H7 (cell line): ENCODE measurements around the gene MINDY3. TPM values are rescaled to one million over a fixed set of nuclear protein-coding genes. Genes with fewer than 3 reads are reported as not detected.
A peak's percentile ranks its signal among the peaks of the same experiment; 100 is the strongest.
"Not testable (repeated sequence)": the region's sequence is repeated elsewhere in the genome, so short reads cannot be mapped to it uniquely, and the experiment has no call there.

ENCODE experiments used
- DNase-seq: peaks from one replicate; pipeline ENCODE4 v3.0.0; 2012
- H3K27me3 ChIP-seq: 2 replicates; pipeline ENCODE4 v1.6.0; 2011; ENCODE audit warnings: mild to moderate bottlenecking, low read length; ENCODE audit not compliant: control insufficient read depth, insufficient read depth
- H3K36me3 ChIP-seq: replicated peaks from 2 replicates; pipeline ENCODE4 v1.5.1; 2011; ENCODE audit warnings: low read length; ENCODE audit not compliant: control insufficient read depth, insufficient read depth
- H3K4me3 ChIP-seq: 2 replicates; pipeline ENCODE4 v1.5.1; 2011; ENCODE audit warnings: low read depth, mild to moderate bottlenecking, control low read depth, low read length, moderate library complexity; ENCODE audit not compliant: insufficient read depth
- total RNA-seq: library from RNA; depleted of rRNA; stranded (reverse); fragments of >200 nt; shearing (Covaris generic); gene quantifications from 2 replicates; pipeline ENCODE4 v1.2.3, GENCODE V29; 2014; rRNA removed

The MINDY3 gene
- 11.0 and 11.2 TPM in 2 replicates for total RNA-seq

DNA sequence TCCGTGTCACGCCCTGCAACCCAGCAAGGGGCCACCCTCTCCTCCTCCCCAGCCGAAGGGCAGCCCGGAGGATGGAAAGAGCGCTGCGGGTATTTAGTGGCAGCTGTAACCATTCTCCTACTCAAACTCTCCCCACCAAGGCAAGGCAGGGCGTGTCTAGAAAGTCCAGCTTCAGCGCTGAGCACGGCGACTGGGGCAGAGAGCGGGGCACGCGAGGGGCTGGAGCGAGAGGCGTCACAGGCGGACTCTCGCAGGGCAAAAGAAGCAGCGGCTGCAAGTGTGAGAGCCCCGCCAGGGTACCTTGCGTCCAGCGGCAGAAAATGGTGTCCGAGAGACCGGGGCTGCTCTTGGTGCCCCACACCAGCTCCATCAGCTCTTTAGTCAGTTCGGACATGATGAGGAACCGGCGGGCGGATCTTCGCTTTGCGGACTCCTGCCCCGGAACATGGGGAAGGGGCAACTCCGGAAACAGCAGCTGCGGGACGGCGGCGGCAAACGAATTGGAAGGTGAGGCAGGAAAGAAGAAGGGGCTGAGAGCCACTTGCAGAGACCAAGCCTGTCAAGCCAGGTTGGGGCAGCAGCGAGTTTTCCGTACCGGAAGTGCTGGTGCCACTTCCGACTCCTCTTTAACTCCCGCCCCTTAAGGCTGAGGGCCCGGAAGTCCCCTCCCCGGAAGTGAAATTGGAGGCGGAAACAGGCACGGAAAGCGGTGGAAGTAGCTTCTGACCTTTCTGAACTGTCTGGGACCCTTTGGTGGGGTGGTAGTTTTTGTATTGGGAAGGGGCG is at the start of gene MINDY3:
MINDY3 (minus strand) TSS at position 602 of the 786 bp plus-strand sequence; CDS start at position 394, 208 bp downstream.
- Histone ChIP-seq H3K27me3 (peaks cover 5% of the 10 kb centered on the region), H3K4me3 (peak within 1 kb of the TSS; percentile 96), H3K36me3 (no peaks in the 10 kb centered on the region)
- DNase-seq: peak; percentile 55

DNA sequence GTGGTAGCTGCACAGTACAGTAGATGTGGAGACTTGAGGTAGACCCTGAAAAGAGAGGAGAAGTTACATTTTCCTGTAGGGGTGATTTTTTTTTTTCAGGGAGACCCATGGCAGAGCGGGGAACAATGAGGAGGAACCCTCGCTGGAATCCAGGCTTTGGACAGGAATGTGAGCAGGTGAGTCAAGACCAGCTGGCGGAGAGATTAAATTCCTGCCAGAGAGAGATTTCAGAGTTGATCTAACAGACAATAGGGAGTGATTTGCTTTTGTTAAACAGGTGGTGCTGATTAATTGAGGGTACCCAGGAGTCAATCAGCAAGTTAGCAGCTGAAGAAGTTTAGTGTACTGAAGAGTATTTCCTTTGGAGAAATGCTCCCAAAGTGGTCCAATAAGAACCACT is 41.6 kb upstream of the MINDY3 start:
- Histone ChIP-seq H3K36me3 (no peaks in the 10 kb centered on the region), H3K27me3 (no peaks in the 10 kb centered on the region), H3K4me3 (no peak overlapping the region)
- DNase-seq: peak; percentile 28

DNA sequence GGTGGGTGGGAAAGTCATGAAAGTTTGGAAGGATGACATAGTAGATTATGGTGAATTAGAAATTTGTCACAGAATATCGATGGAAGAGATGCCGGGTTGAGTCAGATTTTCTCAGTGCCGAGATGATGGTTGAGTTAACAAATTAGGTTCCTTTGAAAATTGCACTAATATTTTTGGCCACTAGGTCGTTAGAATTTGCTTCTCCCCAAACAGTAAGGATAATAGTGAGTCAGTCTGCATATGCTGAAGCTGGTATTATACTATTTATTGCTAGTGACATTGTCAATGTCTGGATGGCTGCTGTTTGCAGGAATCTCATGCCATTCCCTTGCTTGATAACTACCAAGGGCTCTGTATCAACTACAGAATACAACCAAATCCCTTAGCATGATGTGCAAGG is 37.7 kb upstream of the MINDY3 start:
- Histone ChIP-seq H3K27me3 (no peaks in the 10 kb centered on the region), H3K36me3 (no peaks in the 10 kb centered on the region), H3K4me3 (no peak overlapping the region)
- DNase-seq: peak; percentile 10

DNA sequence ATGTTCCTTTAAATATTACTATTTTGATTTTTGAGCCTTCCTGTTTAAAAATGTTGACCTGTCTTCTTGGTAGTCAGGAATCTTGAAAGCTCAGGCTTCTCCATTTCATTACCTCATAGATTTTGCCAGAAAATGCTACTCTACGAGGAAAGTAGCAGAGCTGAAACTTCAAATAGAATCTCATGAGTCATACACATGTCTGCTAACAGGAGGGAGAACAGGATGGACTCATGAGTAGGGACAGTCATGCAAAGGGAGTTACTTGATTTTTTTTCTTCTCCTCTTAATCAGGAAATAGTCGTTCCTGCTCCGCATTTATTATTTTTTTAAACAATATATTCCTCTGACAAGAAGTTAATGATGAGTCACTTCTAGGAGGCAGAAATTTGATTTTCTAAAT is 37.0 kb upstream of the MINDY3 start:
- Histone ChIP-seq H3K36me3 (no peaks in the 10 kb centered on the region), H3K4me3 (no peak overlapping the region), H3K27me3 (no peaks in the 10 kb centered on the region)
- no peak for DNase-seq

DNA sequence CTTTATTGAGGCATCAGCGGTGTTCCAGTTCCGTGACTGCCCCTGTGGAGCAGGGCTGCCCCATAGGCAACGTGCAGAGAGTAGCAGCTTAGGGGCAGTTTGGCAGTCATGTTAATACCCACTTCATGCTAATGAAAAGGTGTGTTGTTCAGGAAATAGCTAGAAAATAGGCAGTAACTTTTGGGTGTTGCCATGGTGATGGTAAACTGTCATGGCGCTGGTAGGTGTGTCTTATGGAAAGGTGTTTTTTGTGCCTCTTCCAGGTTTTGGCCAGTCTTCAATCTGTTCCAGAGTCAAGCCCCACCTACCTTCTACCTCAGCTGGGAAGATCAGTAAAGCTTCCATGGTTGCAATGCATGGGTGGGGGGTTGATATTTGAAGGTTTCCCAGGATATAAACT is 36.3 kb upstream of the MINDY3 start:
- DNase-seq: no peak
- Histone ChIP-seq H3K36me3 (no peaks in the 10 kb centered on the region), H3K27me3 (no peaks in the 10 kb centered on the region), H3K4me3 (no peak overlapping the region)

DNA sequence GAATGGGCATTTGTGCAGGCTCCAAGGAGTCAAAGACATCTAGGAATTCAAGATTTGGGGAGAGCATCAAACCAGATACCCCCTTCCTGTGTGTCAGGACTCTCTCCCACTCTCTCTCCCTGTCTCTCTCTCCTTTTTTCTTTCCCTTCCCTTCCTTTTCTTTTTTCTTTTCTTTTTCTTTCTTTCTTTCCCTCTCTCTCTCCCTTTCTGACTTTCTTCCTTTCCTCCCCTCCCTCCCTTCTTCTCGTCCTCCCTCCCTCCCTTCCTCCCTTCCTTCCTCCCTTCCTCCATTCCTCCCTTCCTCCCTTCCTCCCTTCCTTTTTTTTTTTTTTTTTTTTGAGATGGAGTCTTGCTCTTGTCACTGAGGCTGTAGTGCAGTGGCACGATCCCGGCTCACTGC is 24.1 kb upstream of the MINDY3 start:
- DNase-seq: no peak
- no peaks in the 10 kb centered on the region for H3K36me3 ChIP-seq
- H3K4me3 ChIP-seq: no peak overlapping the region
- no peaks in the 10 kb centered on the region for H3K27me3 ChIP-seq

DNA sequence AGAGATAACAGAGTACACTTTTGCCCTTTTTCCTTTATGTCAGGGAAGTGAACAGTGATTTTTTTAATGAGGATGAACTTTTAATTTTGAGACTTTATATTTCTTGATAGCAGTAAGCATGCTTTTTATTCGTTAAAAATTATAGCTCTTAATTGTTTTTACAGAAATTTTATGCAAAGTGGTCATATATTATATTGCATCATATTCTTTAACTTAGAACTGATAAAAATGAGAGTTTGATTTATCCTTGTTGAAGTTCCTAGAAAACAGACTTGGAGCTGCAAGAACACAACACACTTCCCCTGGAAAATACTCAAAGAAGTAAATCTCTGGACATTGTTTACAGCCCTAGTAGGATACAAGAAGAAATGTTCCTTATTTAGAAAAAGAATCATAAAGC is 21.2 kb upstream of the MINDY3 start:
- no peaks in the 10 kb centered on the region for H3K36me3 ChIP-seq
- no peak for DNase-seq
- no peak overlapping the region for H3K4me3 ChIP-seq
- no peaks in the 10 kb centered on the region for H3K27me3 ChIP-seq

DNA sequence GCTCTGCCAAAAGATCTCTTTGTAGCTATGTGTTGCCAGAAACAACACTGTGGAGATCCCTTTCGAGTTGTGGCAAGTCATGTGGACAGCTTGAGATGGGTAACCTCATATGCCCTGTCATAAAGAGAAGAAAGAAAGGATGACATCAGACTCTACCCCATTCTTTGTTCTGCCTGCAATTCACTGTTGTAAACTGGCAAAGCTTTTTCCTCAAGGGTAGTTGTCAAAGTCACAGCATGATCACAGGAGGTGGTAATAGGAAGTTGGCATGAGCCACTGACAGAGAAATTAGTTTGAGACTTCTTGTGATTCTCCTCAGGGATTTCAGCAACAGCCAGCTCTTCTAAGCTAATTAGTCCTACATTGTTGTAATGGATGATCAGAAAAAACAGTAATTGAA is 19.4 kb upstream of the MINDY3 start:
- Histone ChIP-seq H3K27me3 (no peaks in the 10 kb centered on the region), H3K4me3 (no peak overlapping the region), H3K36me3 (no peaks in the 10 kb centered on the region)
- peak; percentile 14 for DNase-seq

DNA sequence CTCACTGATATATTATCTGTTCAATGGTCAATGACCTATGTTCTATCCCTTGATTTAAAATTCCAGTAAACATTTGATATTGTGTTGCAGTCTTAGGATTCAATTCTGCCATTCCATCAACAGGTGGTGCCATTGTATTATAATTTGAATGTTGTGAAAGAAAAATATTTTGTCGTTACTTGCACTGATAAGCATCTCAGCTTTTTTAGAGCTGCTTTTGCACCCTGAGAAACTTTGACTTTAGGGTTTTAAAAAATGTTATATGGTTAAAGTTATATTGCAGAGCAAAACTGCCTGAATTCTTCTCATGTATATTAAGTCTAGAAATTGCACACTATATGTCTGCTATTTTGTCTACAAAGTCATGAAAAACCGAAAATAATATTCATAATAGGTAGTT is 18.8 kb upstream of the MINDY3 start:
- Histone ChIP-seq H3K27me3 (no peaks in the 10 kb centered on the region), H3K4me3 (no peak overlapping the region), H3K36me3 (no peaks in the 10 kb centered on the region)
- peak; percentile 33 for DNase-seq

DNA sequence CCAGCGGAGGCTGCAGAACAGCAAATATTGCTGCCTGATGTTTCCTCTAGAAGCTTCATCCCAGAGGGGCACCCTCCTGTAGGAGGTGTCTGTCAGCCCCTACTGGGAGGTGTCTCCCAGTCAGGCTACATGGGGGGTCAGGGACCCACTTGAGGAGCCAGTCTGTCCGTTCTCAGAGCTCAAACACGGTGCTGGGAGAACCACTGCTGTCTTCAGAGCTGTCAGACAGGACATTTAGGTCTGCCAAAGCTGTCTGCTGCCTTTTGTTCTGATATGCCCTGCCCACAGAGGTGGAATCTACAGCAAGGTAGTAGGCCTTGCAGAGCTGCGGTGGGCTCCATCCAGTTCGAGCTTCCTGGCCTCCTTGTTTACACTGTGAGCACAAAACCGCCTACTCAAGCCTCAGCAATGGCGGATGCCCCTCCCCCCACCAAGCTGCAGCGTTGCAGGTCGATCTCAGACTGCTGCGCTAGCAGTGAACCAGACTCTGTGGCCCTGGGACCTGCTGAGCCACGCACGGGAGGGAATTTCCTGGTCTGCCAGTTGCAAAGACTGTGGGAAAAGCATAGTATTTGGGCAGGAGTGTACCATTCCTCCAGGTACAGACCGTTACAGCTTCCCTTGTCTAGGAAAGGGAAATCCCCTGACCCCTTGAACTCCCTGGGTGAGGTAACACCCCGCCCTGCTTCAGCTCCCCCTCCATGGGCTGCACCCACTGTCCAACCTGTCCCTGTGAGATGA is 17.7 kb upstream of the MINDY3 start:
- H3K27me3 ChIP-seq: no peaks in the 10 kb centered on the region
- DNase-seq: no peak
- no peak overlapping the region for H3K4me3 ChIP-seq
- H3K36me3 ChIP-seq: no peaks in the 10 kb centered on the region

DNA sequence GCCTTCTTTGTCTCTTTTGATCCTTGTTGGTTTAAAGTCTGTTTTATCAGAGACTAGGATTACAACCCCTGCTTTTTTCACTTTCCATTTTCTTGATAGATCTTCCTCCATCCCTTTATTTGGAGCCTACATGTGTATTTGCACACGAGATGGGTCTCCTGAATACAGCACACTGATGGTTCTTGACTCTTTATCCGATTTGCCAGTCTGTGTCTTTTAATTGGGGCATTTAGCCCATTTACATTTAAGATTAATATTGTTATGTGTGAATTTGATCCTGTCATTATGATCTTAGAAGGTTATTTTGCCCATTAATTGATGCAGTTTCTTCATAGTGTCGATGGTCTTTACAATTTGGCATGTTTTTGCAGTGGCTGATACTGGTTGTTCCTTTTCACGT is 16.0 kb upstream of the MINDY3 start:
- H3K36me3 ChIP-seq, DNase-seq, H3K4me3 ChIP-seq, H3K27me3 ChIP-seq: not testable (repeated sequence)

DNA sequence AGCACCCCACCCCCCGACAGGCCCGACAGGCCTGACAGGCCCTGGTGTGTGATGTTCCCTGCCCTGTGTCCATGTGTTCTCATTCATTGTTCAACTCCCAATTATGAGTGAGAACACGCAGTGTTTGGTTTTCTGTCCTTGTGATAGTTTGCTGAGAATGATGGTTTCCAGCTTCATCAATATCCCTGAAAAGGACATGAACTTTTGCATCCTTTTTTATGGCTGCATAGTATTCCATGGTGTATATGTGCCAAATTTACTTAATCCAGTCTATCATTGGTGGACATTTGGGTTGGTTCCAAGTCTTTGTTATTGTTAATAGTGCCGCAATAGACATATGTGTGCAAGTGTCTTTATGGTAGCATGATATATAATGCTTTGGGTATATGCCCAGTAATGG is 12.3 kb upstream of the MINDY3 start:
- H3K27me3 ChIP-seq, H3K36me3 ChIP-seq, H3K4me3 ChIP-seq, DNase-seq: not testable (repeated sequence)

DNA sequence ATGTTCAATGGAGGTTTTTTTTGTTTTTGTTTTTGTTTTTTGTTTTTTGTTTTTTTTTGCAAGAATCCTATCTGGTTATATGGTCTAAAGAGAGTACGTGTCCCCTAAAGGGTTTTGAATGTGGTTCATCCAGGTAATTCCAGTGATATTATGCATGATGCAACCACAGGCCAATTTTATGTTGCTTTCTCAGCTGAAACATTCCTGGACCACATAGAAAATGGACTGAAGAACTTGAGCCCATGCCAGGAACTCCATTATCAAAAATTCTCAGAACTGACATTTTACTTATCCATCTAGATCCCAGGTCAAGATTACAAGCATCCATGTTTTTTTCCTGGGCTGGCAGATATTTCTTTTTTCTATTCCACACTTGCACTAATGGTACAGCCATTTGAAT is 11.5 kb upstream of the MINDY3 start:
- DNase-seq: no peak
- Histone ChIP-seq H3K36me3 (no peaks in the 10 kb centered on the region), H3K4me3 (no peak overlapping the region), H3K27me3 (no peaks in the 10 kb centered on the region)

DNA sequence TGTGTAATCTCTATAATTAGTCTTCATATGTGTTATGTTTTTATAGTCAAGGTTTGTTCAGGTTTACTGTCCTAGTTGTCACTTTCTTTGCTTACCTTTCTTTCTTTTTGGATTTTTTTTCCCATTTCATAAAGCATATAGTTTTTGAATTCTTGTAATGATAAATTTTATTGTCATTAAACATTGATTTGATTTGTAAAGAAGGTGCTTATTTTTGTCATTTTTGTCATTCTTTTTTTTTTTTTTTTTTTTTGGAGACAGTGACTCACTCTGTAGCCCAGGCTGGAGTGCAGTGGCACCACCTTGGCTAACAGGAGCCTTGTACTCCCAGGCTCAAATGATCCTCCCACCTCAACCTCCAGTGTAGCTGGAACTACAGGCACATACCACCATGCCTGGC is 9.6 kb upstream of the MINDY3 start:
- no peak for DNase-seq
- no peak overlapping the region for H3K4me3 ChIP-seq
- no peaks in the 10 kb centered on the region for H3K36me3 ChIP-seq
- no peaks in the 10 kb centered on the region for H3K27me3 ChIP-seq

DNA sequence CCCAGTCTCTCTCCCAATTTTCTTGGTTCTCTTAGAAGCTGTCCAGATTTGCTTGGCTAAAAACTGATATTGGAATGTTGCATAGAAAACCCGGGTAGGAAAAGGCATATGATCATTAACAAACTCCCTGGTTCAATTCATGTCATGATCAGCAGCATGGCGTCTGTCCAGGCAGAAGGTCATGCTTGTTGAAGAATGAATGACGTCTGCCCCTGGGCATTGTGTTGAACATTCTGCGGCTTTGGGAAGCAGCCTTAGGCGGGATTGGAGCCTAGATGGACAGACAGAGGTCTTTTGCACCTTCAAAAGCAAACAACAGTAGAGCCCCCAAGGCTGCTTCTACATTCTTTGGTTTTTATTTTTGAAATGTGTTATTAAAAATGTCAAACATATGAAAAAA is 7.7 kb upstream of the MINDY3 start:
- Histone ChIP-seq H3K4me3 (no peak overlapping the region), H3K27me3 (peaks cover 5% of the 10 kb centered on the region), H3K36me3 (no peaks in the 10 kb centered on the region)
- no peak for DNase-seq
